ENCODE measurements around the gene DNAH10.

DNA sequence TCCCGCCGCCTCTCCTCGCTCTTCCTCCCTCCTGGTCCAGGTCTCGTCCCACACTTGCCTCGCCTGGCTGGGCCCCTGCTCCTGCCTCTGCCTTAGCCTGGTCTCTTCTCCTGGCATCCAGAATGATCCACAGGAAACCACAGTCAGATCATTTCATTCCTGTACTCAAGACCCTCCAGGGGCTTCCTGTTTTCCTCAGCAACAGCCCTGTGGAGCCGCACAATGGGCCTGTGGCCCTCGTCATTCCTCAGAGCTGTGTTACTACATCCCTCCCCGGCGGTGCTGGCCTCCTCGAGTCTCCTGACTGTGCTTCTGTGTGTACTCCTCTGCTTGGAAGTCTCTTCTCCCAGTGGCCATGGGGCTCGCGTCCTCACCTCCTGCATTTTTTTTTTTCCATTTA is 29.9 kb upstream of the DNAH10 start:
- TF ChIP-seq, protein P1, sequence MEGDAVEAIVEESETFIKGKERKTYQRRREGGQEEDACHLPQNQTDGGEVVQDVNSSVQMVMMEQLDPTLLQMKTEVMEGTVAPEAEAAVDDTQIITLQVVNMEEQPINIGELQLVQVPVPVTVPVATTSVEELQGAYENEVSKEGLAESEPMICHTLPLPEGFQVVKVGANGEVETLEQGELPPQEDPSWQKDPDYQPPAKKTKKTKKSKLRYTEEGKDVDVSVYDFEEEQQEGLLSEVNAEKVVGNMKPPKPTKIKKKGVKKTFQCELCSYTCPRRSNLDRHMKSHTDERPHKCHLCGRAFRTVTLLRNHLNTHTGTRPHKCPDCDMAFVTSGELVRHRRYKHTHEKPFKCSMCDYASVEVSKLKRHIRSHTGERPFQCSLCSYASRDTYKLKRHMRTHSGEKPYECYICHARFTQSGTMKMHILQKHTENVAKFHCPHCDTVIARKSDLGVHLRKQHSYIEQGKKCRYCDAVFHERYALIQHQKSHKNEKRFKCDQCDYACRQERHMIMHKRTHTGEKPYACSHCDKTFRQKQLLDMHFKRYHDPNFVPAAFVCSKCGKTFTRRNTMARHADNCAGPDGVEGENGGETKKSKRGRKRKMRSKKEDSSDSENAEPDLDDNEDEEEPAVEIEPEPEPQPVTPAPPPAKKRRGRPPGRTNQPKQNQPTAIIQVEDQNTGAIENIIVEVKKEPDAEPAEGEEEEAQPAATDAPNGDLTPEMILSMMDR (IDR thresholded peaks at IDR 0.05) = no peak
- TF ChIP-seq POLR2A (IDR thresholded peaks at IDR 0.05) = no peak
